ENCODE results near the gene NUBPL. TPM values are rescaled to one million over a fixed set of nuclear protein-coding genes. Genes with fewer than 3 reads are reported as not detected.

Gene NUBPL
- polyA plus RNA-seq, 2 of the 4 experiments (the other 2 are of a cell fraction): 7.6 to 14.1 TPM

- ChIA-PET CTCF (no interaction called here), POLR2A (no interaction called here)
- no peak overlapping the region for H3K27ac ChIP-seq
- no peak overlapping the region for H3K4me2 ChIP-seq
- FAIRE-seq (no peak), ATAC-seq (no peak), DNase-seq (ENCODE audit: low read depth in 1 of 2, low spot score in 1 of 2) (no peak)
- peaks cover 7% of the 10 kb centered on the region; the same call in 1 of the 3 replicates for H3K4me1 ChIP-seq
- no peaks in the 10 kb centered on the region for H3K9me3 ChIP-seq
- no peak for TF ChIP-seq HOXB13 (CRISPR knock-in tag; IDR thresholded peaks at IDR 0.05; ENCODE audit: low read depth)
- no peak for TF ChIP-seq CBX8 (IDR thresholded peaks at IDR 0.05)
- no peak for TF ChIP-seq EHMT2 (IDR thresholded peaks at IDR 0.05; ENCODE audit: low read depth)
- WGBS (ENCODE audit: missing lambda C conversion rate): 84% methylated on average over 2 of the region's 2 CpGs
- H3K4me3 ChIP-seq: no peak overlapping the region
Observed at GRCh38 chr14:31842899-31843298, 281.7 kb downstream of the NUBPL start.

- no peak for ATAC-seq
- H3K4me1 ChIP-seq: peaks cover 7% of the 10 kb centered on the region; the same call in 1 of the 3 replicates
- H3K27ac ChIP-seq: no peak overlapping the region
- no peaks in the 10 kb centered on the region for H3K9me3 ChIP-seq
- ChIA-PET POLR2A (no interaction called here), CTCF (no interaction called here)
- FAIRE-seq: peak; percentile 23
- no peak overlapping the region for H3K4me2 ChIP-seq
- DNase-seq (ENCODE audit: low read depth in 1 of 2, low spot score in 1 of 2): no peak
- no peak overlapping the region for H3K4me3 ChIP-seq
- WGBS (ENCODE audit: missing lambda C conversion rate): 97% methylated on average over 1 of the region's 1 CpG
- no peak for TF ChIP-seq TP53 (CRISPR knock-in tag; IDR thresholded peaks at IDR 0.05)
- TF ChIP-seq POLR2AphosphoS2 (conservative IDR thresholded peaks at IDR 0.05; ENCODE audit: low read length): no peak
- TF ChIP-seq JUNB (IDR thresholded peaks at IDR 0.05): no peak
- no peak for TF ChIP-seq ATOH8 (CRISPR knock-in tag; IDR thresholded peaks at IDR 0.05; ENCODE audit: low read depth)
- TF ChIP-seq ZFP36 (IDR thresholded peaks at IDR 0.05; ENCODE audit: borderline replicate concordance, partially characterized antibody): no peak
- TF ChIP-seq CBX2 (IDR thresholded peaks at IDR 0.05; ENCODE audit: borderline replicate concordance, low read depth): no peak
- no peak for TF ChIP-seq FOSB (CRISPR knock-in tag; IDR thresholded peaks at IDR 0.05)
- TF ChIP-seq REST (IDR thresholded peaks at IDR 0.05): no peak
- no peak for TF ChIP-seq E2F6 (IDR thresholded peaks at IDR 0.05; ENCODE audit: borderline replicate concordance, low read depth)
- TF ChIP-seq BHLHE40 (IDR thresholded peaks at IDR 0.05; ENCODE audit: low read depth, low read length): no peak
- no peak for TF ChIP-seq HEYL (CRISPR knock-in tag; IDR thresholded peaks at IDR 0.05)
- no peak for TF ChIP-seq RFX5 (IDR thresholded peaks at IDR 0.05)
- no peak for TF ChIP-seq HOXB5 (CRISPR knock-in tag; IDR thresholded peaks at IDR 0.05)
- TF ChIP-seq HOXA7 (CRISPR knock-in tag; IDR thresholded peaks at IDR 0.05): no peak
- no peak for TF ChIP-seq KDM1A (IDR thresholded peaks at IDR 0.05; ENCODE audit: low read depth)
- no peak for TF ChIP-seq NFE2L2 (conservative IDR thresholded peaks at IDR 0.05; ENCODE audit: low read length)
- TF ChIP-seq MAX (IDR thresholded peaks at IDR 0.05): no peak
- no peak for TF ChIP-seq CTCF (IDR thresholded peaks at IDR 0.05)
- TF ChIP-seq HMGXB4 (CRISPR knock-in tag; IDR thresholded peaks at IDR 0.05; ENCODE audit: borderline replicate concordance): no peak
- TF ChIP-seq RARB (CRISPR knock-in tag; IDR thresholded peaks at IDR 0.05): no peak
Observed at GRCh38 chr14:31843361-31844091, 282.3 kb downstream of the NUBPL start.

Data from A549 (cell line).